ENCODE measurements around the gene BAAT. TPM values are rescaled to one million over a fixed set of nuclear protein-coding genes. Genes with fewer than 3 reads are reported as not detected.

Gene BAAT
- total RNA-seq, 1 experiment from 2014 or later: 0.17 TPM

DNA sequence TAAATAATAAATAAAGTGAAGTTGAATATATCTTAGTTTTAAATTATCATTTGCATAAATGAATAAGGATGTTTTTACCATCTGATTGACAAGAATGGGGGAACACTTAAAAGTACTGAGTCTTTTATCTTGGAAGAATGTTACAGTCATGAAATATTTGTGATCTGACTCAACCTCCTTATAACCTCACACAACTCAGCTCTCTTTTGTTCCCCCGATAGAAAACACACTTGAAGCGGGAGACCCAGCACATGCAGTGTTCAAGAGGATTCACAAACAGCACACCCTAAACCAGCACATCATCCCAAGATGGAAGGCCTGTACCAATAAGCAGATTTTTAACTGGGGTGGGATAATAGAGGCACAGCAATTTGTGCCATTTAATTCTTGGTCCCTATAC lies 15.5 kb downstream of the BAAT start (continued):
- TF ChIP-seq, protein P1, sequence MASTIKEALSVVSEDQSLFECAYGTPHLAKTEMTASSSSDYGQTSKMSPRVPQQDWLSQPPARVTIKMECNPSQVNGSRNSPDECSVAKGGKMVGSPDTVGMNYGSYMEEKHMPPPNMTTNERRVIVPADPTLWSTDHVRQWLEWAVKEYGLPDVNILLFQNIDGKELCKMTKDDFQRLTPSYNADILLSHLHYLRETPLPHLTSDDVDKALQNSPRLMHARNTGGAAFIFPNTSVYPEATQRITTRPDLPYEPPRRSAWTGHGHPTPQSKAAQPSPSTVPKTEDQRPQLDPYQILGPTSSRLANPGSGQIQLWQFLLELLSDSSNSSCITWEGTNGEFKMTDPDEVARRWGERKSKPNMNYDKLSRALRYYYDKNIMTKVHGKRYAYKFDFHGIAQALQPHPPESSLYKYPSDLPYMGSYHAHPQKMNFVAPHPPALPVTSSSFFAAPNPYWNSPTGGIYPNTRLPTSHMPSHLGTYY (CRISPR knock-in tag; IDR thresholded peaks at IDR 0.05): no peak
- TF ChIP-seq, protein P2, sequence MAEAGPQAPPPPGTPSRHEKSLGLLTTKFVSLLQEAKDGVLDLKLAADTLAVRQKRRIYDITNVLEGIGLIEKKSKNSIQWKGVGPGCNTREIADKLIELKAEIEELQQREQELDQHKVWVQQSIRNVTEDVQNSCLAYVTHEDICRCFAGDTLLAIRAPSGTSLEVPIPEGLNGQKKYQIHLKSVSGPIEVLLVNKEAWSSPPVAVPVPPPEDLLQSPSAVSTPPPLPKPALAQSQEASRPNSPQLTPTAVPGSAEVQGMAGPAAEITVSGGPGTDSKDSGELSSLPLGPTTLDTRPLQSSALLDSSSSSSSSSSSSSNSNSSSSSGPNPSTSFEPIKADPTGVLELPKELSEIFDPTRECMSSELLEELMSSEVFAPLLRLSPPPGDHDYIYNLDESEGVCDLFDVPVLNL (CRISPR knock-in tag; IDR thresholded peaks at IDR 0.05; ENCODE audit: borderline replicate concordance, low read depth): no peak
- TF ChIP-seq, protein P3, sequence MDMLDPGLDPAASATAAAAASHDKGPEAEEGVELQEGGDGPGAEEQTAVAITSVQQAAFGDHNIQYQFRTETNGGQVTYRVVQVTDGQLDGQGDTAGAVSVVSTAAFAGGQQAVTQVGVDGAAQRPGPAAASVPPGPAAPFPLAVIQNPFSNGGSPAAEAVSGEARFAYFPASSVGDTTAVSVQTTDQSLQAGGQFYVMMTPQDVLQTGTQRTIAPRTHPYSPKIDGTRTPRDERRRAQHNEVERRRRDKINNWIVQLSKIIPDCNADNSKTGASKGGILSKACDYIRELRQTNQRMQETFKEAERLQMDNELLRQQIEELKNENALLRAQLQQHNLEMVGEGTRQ (CRISPR knock-in tag; IDR thresholded peaks at IDR 0.05): no peak
- no peak for TF ChIP-seq ZBTB21 (CRISPR knock-in tag; IDR thresholded peaks at IDR 0.05; ENCODE audit: borderline replicate concordance)

DNA sequence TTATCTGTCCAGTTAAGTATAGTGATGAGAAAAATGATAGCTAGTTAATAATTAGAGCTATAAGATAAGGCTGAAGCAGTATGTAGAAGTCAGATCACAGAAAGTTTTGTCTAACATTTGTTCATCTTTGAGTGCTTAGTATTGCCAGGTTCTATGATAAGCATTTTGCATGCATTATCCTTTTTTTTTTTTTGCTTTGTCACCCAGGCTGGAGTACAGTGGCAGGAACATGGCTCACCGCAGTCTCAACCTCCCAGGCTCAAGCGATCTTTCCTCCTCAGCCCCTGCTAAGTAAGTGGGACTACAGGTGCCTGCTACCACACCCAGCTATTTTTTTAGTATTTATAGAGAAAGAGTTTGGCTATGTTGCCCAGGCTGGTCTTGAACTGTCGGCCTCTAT lies 17.5 kb downstream of the BAAT start:
- CTCF ChIA-PET: no interaction called here
- Mint-ChIP-seq H3K4me3 (no peak overlapping the region), H3K27ac (no peak overlapping the region), H3K9me3 (peaks cover 10% of the 10 kb centered on the region), H3K4me1 (no peaks in the 10 kb centered on the region), H3K27me3 (ENCODE audit: low read depth) (no peaks in the 10 kb centered on the region), H3K36me3 (no peaks in the 10 kb centered on the region)
- DNase-seq (ENCODE audit: low spot score) (no peak), ATAC-seq (no peak)
- no peak for TF ChIP-seq RELA (CRISPR knock-in tag; IDR thresholded peaks at IDR 0.05; ENCODE audit: borderline replicate concordance)
- TF ChIP-seq, protein P4, sequence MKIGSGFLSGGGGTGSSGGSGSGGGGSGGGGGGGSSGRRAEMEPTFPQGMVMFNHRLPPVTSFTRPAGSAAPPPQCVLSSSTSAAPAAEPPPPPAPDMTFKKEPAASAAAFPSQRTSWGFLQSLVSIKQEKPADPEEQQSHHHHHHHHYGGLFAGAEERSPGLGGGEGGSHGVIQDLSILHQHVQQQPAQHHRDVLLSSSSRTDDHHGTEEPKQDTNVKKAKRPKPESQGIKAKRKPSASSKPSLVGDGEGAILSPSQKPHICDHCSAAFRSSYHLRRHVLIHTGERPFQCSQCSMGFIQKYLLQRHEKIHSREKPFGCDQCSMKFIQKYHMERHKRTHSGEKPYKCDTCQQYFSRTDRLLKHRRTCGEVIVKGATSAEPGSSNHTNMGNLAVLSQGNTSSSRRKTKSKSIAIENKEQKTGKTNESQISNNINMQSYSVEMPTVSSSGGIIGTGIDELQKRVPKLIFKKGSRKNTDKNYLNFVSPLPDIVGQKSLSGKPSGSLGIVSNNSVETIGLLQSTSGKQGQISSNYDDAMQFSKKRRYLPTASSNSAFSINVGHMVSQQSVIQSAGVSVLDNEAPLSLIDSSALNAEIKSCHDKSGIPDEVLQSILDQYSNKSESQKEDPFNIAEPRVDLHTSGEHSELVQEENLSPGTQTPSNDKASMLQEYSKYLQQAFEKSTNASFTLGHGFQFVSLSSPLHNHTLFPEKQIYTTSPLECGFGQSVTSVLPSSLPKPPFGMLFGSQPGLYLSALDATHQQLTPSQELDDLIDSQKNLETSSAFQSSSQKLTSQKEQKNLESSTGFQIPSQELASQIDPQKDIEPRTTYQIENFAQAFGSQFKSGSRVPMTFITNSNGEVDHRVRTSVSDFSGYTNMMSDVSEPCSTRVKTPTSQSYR (CRISPR knock-in tag; IDR thresholded peaks at IDR 0.05): no peak
- TF ChIP-seq TCF7 (CRISPR knock-in tag; IDR thresholded peaks at IDR 0.05; ENCODE audit: low read depth): no peak
- TF ChIP-seq, protein P5, sequence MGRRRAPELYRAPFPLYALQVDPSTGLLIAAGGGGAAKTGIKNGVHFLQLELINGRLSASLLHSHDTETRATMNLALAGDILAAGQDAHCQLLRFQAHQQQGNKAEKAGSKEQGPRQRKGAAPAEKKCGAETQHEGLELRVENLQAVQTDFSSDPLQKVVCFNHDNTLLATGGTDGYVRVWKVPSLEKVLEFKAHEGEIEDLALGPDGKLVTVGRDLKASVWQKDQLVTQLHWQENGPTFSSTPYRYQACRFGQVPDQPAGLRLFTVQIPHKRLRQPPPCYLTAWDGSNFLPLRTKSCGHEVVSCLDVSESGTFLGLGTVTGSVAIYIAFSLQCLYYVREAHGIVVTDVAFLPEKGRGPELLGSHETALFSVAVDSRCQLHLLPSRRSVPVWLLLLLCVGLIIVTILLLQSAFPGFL (CRISPR knock-in tag; IDR thresholded peaks at IDR 0.05; ENCODE audit: borderline replicate concordance): no peak
- TF ChIP-seq NR3C1 (CRISPR knock-in tag; conservative IDR thresholded peaks at IDR 0.05; ENCODE audit: low read depth): no peak
- TF ChIP-seq, protein P6, sequence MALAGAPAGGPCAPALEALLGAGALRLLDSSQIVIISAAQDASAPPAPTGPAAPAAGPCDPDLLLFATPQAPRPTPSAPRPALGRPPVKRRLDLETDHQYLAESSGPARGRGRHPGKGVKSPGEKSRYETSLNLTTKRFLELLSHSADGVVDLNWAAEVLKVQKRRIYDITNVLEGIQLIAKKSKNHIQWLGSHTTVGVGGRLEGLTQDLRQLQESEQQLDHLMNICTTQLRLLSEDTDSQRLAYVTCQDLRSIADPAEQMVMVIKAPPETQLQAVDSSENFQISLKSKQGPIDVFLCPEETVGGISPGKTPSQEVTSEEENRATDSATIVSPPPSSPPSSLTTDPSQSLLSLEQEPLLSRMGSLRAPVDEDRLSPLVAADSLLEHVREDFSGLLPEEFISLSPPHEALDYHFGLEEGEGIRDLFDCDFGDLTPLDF (CRISPR knock-in tag; IDR thresholded peaks at IDR 0.05): no peak
- no peak for TF ChIP-seq NFE2L1 (CRISPR knock-in tag; IDR thresholded peaks at IDR 0.05)
- TF ChIP-seq, protein P7, sequence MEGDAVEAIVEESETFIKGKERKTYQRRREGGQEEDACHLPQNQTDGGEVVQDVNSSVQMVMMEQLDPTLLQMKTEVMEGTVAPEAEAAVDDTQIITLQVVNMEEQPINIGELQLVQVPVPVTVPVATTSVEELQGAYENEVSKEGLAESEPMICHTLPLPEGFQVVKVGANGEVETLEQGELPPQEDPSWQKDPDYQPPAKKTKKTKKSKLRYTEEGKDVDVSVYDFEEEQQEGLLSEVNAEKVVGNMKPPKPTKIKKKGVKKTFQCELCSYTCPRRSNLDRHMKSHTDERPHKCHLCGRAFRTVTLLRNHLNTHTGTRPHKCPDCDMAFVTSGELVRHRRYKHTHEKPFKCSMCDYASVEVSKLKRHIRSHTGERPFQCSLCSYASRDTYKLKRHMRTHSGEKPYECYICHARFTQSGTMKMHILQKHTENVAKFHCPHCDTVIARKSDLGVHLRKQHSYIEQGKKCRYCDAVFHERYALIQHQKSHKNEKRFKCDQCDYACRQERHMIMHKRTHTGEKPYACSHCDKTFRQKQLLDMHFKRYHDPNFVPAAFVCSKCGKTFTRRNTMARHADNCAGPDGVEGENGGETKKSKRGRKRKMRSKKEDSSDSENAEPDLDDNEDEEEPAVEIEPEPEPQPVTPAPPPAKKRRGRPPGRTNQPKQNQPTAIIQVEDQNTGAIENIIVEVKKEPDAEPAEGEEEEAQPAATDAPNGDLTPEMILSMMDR (IDR thresholded peaks at IDR 0.05): no peak
- POLR2A ChIA-PET: no interaction called here

All from WTC11 (cell line).